ENCODE data around the gene ZNF516. TPM values are rescaled to one million over a fixed set of nuclear protein-coding genes. Genes with fewer than 3 reads are reported as not detected.
A peak's percentile ranks its signal among the peaks of the same experiment; 100 is the strongest.

ZNF516 gene
- total and polyA plus RNA-seq, 2 of the 13 experiments (the other 11 are each of a cell fraction or from before 2014, with no cell fraction given) = 16.6 to 18.7 TPM

DNA sequence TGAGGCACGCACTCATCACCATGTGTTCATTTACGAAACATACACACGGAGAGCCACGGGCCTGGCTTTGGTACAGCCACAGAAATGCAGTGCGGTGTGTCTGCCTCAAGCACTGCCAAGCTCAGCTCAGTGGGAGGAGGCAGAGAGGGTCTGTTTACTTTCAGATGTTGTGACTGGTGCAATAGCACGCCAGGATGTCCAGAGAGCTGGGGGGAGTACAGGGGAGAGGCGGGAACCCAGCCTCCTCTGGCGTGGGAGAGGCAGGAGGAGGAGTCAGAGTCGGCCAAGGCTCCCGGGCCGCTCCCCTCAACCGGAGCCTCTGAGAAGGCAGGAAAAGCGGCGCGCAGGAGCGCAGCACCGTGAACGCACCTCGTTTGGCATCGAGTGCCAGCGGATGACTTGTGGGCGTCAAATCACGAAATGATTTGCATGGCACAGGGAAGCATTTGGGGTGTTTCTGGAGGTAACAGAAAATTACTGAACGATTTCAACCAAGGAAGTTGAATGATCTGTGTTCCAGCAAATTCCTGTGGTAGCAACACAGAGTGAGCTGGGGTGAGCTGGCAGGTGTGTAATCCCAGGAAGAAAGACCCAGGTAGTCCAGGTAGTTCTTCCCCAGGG lies 143.0 kb downstream of the ZNF516 start (continued):
- TF ChIP-seq, protein P1, sequence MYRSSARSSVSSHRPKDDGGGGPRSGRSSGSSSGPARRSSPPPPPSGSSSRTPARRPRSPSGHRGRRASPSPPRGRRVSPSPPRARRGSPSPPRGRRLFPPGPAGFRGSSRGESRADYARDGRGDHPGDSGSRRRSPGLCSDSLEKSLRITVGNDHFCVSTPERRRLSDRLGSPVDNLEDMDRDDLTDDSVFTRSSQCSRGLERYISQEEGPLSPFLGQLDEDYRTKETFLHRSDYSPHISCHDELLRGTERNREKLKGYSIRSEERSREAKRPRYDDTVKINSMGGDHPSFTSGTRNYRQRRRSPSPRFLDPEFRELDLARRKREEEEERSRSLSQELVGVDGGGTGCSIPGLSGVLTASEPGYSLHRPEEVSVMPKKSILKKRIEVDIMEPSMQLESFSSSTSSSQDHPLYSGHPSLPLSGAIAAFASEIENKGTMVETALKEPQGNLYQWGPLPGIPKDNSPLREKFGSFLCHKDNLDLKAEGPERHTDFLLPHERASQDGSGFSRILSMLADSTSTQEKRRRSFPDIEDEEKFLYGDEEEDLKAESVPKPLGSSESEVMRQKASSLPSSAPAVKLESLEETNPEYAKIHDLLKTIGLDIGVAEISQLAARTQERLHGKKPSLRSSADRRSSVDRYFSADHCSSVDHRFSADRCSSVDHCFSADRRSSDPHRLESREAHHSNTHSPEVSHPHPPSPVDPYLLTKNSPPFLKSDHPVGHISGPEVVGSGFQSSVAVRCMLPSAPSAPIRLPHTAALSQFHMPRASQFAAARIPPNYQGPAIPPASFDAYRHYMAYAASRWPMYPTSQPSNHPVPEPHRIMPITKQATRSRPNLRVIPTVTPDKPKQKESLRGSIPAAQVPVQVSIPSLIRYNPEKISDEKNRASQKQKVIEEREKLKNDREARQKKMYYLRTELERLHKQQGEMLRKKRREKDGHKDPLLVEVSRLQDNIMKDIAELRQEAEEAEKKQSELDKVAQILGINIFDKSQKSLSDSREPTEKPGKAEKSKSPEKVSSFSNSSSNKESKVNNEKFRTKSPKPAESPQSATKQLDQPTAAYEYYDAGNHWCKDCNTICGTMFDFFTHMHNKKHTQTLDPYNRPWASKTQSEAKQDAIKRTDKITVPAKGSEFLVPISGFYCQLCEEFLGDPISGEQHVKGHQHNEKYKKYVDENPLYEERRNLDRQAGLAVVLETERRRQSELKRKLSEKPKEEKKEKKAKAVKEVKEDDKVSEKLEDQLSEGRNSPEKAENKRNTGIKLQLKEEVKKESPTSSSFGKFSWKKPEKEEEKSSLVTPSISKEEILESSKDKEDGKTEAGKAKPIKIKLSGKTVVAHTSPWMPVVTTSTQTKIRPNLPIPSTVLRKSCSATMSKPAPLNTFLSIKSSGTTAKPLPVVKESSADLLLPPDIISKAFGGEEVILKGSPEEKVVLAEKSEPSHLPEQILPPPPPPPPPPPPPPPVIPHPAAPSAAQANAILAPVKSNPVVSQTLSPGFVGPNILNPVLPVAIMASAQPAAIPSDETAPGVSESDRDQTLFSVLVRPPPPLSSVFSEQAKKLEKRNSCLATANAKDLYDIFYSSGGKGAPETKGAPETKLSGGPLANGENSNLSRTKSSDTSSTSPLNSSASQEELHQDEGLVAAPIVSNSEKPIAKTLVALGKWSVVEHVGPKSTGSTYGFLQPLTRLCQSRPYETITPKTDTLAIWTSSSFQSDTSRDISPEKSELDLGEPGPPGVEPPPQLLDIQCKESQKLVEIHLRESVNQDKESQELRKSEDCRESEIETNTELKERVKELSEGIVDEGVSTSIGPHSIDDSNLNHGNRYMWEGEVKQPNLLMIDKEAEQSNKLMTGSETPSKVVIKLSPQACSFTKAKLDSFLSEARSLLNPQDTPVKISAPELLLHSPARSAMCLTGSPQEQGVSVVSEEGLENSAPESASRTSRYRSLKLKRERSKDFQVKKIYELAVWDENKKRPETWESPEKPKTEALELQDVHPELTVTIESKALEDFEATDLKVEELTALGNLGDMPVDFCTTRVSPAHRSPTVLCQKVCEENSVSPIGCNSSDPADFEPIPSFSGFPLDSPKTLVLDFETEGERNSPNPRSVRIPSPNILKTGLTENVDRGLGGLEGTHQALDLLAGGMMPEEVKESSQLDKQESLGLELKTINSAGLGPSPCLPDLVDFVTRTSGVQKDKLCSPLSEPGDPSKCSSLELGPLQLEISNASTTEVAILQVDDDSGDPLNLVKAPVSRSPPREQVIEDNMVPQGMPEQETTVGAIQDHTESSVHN (CRISPR knock-in tag; IDR thresholded peaks at IDR 0.05) = no peak
- TF ChIP-seq ZMYM3 (CRISPR knock-in tag; IDR thresholded peaks at IDR 0.05) = no peak
- TF ChIP-seq, protein P2, sequence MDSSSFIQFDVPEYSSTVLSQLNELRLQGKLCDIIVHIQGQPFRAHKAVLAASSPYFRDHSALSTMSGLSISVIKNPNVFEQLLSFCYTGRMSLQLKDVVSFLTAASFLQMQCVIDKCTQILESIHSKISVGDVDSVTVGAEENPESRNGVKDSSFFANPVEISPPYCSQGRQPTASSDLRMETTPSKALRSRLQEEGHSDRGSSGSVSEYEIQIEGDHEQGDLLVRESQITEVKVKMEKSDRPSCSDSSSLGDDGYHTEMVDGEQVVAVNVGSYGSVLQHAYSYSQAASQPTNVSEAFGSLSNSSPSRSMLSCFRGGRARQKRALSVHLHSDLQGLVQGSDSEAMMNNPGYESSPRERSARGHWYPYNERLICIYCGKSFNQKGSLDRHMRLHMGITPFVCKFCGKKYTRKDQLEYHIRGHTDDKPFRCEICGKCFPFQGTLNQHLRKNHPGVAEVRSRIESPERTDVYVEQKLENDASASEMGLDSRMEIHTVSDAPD (CRISPR knock-in tag; IDR thresholded peaks at IDR 0.05) = no peak
- no peak for TF ChIP-seq KAT2B (IDR thresholded peaks at IDR 0.05; ENCODE audit: borderline replicate concordance, low read depth, low read length)
- TF ChIP-seq, protein P3, sequence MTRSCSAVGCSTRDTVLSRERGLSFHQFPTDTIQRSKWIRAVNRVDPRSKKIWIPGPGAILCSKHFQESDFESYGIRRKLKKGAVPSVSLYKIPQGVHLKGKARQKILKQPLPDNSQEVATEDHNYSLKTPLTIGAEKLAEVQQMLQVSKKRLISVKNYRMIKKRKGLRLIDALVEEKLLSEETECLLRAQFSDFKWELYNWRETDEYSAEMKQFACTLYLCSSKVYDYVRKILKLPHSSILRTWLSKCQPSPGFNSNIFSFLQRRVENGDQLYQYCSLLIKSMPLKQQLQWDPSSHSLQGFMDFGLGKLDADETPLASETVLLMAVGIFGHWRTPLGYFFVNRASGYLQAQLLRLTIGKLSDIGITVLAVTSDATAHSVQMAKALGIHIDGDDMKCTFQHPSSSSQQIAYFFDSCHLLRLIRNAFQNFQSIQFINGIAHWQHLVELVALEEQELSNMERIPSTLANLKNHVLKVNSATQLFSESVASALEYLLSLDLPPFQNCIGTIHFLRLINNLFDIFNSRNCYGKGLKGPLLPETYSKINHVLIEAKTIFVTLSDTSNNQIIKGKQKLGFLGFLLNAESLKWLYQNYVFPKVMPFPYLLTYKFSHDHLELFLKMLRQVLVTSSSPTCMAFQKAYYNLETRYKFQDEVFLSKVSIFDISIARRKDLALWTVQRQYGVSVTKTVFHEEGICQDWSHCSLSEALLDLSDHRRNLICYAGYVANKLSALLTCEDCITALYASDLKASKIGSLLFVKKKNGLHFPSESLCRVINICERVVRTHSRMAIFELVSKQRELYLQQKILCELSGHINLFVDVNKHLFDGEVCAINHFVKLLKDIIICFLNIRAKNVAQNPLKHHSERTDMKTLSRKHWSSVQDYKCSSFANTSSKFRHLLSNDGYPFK (CRISPR knock-in tag; IDR thresholded peaks at IDR 0.05; ENCODE audit: borderline replicate concordance) = no peak
- TF ChIP-seq SP140L (CRISPR knock-in tag; IDR thresholded peaks at IDR 0.05; ENCODE audit: borderline replicate concordance) = no peak
- TF ChIP-seq NR2F1 (CRISPR knock-in tag; IDR thresholded peaks at IDR 0.05) = no peak
- TF ChIP-seq PAF1 (CRISPR knock-in tag; IDR thresholded peaks at IDR 0.05) = peak; percentile 83; the same call in 1 of the 2 replicates
- TF ChIP-seq ZBTB3 (CRISPR knock-in tag; IDR thresholded peaks at IDR 0.05; ENCODE audit: borderline replicate concordance, low read depth) = no peak
- TF ChIP-seq, protein P4, sequence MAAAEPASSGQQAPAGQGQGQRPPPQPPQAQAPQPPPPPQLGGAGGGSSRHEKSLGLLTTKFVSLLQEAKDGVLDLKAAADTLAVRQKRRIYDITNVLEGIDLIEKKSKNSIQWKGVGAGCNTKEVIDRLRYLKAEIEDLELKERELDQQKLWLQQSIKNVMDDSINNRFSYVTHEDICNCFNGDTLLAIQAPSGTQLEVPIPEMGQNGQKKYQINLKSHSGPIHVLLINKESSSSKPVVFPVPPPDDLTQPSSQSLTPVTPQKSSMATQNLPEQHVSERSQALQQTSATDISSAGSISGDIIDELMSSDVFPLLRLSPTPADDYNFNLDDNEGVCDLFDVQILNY (CRISPR knock-in tag; conservative IDR thresholded peaks at IDR 0.05) = no peak
- peak; percentile 48 for TF ChIP-seq GABPB1 (CRISPR knock-in tag; IDR thresholded peaks at IDR 0.05)
- TF ChIP-seq, protein P5, sequence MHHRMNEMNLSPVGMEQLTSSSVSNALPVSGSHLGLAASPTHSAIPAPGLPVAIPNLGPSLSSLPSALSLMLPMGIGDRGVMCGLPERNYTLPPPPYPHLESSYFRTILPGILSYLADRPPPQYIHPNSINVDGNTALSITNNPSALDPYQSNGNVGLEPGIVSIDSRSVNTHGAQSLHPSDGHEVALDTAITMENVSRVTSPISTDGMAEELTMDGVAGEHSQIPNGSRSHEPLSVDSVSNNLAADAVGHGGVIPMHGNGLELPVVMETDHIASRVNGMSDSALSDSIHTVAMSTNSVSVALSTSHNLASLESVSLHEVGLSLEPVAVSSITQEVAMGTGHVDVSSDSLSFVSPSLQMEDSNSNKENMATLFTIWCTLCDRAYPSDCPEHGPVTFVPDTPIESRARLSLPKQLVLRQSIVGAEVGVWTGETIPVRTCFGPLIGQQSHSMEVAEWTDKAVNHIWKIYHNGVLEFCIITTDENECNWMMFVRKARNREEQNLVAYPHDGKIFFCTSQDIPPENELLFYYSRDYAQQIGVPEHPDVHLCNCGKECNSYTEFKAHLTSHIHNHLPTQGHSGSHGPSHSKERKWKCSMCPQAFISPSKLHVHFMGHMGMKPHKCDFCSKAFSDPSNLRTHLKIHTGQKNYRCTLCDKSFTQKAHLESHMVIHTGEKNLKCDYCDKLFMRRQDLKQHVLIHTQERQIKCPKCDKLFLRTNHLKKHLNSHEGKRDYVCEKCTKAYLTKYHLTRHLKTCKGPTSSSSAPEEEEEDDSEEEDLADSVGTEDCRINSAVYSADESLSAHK (CRISPR knock-in tag; IDR thresholded peaks at IDR 0.05; ENCODE audit: borderline replicate concordance) = no peak
